ENCODE data around the gene TNS1.

TNS1 gene

DNA sequence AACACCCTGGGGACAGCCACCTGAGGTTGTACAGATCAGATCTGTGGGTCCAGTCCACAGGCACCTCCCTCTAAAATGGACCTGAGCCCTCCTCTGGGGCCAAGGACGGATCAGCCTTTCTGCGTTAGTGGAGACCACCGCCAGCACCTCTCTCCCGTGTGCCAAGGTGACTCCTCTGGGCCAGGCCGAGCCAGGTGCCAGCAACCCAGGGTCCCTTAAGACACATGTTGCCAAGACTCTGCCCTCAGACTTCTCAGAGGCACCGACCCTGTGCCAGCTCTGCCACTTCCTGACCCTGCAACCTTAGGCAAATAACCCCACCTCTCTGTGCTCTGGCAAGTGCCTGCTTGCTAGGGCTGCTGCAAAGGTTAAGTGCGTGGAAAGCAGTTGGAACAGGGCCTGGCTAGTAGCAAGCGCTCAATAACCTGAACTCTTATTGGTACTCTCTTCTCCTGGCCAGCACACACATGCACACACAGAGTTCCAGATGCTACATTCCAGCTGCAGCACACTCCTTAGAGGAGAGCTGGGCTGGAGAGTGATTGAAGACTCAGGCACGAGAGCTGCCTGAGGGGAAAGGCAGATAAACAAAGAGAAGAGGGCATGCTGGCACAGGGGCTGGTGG is 105.6 kb downstream of the TNS1 start:
- TF ChIP-seq, protein P1, sequence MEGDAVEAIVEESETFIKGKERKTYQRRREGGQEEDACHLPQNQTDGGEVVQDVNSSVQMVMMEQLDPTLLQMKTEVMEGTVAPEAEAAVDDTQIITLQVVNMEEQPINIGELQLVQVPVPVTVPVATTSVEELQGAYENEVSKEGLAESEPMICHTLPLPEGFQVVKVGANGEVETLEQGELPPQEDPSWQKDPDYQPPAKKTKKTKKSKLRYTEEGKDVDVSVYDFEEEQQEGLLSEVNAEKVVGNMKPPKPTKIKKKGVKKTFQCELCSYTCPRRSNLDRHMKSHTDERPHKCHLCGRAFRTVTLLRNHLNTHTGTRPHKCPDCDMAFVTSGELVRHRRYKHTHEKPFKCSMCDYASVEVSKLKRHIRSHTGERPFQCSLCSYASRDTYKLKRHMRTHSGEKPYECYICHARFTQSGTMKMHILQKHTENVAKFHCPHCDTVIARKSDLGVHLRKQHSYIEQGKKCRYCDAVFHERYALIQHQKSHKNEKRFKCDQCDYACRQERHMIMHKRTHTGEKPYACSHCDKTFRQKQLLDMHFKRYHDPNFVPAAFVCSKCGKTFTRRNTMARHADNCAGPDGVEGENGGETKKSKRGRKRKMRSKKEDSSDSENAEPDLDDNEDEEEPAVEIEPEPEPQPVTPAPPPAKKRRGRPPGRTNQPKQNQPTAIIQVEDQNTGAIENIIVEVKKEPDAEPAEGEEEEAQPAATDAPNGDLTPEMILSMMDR (IDR thresholded peaks at IDR 0.05; ENCODE audit: extremely low read depth, missing control alignments): no peak
- DNase-seq (ENCODE audit: low spot score): no peak

DNA sequence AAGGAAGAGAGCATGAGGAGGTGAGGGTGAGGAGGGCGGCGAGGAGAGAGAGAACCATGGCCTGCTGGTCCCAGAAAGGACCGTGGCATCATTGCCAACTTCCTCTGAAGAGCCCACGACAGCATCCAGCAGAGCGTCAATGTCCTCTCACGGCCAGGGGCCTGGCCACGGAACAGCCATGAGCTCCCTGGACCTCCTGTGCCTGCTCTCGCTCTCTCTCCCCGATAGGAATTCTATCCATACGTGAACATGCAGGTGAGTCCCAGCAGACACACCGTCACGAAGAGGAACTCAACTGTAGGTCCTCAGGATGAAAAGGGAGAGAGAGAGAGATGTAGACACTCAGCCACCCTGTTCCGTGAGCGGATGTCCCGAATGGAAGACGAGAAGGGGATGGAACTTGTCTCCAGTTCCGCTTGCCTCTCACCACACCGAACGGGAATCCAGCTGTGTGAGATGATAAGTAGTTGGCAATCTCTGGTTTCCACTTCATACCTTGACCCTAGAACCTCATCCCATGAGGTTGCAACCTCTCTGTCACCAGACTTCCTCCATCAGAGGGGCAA is 107.6 kb downstream of the TNS1 start:
- TF ChIP-seq, protein P1 (IDR thresholded peaks at IDR 0.05; ENCODE audit: extremely low read depth, missing control alignments): no peak
- no peak for DNase-seq (ENCODE audit: low spot score)

DNA sequence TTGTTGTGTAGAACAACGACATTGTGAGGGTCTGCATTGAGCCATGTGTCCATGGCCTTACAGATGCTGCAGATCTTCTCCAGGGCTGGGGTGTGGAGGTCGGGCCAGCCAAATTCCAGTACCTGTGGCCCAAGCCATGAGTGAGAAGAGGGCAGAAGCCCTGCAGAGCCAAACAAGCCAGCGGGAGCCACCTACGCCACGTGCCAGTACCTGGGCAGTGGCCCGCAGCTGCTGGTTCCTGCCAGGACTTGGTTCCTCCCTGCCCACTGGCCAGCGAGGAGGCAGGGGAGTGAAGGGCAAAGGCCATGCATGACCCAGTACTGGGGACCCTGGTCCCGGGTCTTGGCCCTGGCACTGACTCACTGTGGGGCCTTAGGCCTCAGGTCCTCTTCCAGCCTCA is 109.4 kb downstream of the TNS1 start:
- DNase-seq (ENCODE audit: low spot score): no peak
- TF ChIP-seq, protein P1 (IDR thresholded peaks at IDR 0.05; ENCODE audit: extremely low read depth, missing control alignments): no peak

DNA sequence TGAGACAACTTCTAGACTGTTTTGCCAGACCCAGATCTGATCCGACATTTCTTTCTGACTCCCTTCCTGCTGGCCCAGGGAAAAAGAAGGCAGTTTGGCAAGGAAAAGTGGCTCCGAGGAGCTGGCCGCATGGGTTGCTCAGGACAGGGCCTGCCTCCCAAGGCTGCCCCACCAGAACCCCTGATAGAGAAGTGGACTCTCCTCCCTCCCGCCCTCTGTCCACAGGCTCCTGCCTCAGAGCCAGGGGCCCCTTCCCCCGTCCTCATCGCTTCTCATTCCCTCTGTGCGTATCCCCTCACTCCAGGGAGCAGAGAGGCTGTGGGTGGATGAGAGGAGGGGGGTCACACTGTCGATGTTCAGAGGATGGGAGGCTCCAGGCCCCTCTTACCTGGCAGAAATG is 110.2 kb downstream of the TNS1 start:
- TF ChIP-seq, protein P1 (IDR thresholded peaks at IDR 0.05; ENCODE audit: extremely low read depth, missing control alignments): no peak
- DNase-seq (ENCODE audit: low spot score): no peak

GRCh38 chr2:217890445-217890844 is 112.3 kb downstream of the TNS1 start:
- TF ChIP-seq, protein P1 (IDR thresholded peaks at IDR 0.05; ENCODE audit: extremely low read depth, missing control alignments): no peak

GRCh38 chr2:217889656-217890055 is 113.1 kb downstream of the TNS1 start:
- no peak for DNase-seq (ENCODE audit: low spot score)
- TF ChIP-seq, protein P1 (IDR thresholded peaks at IDR 0.05; ENCODE audit: extremely low read depth, missing control alignments): no peak

More at GRCh38 chr2:217890445-217890844, 112.3 kb downstream of the TNS1 start:
- DNase-seq (ENCODE audit: low spot score): no peak

DNA sequence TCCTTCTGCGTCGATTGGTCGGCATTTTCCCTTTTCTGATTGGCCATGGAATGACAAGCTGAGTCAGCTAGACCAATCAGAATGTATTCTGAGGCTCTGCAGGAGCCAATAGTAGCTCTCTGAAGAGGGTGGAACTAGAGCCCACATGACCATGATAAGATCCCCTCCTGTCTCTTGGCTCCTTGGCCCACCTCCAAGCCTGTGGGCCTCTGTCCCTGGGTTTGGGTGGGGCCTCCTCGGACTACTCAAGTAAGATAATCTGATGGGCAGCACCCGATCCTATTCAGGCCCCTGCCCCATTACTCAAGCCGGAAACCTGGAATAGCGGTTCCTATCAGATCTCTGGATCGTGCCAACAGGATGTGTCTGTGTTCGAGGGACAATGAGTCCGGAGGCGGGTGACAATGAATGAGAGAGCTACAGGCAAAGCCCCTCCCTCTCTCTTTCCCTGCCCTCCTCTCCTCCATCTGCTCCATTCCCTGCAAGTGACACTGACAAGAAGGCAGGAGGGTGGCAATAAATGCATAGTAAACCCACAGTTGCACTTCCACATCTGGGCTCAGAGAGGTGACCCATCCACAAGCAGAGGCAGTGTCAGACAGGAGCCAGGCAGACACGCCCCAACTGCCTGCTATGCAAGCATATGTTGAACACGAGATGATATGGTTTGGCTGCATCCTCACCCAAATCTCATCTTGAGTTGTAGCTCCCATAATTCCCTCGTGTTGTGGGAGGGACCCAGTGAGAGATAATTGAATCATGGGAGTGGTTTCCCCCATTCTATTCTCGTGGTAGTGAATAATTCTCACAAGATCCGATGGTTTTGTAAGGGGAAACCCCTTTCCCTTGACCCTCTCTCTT is 114.7 kb downstream of the TNS1 start:
- TF ChIP-seq, protein P1 (IDR thresholded peaks at IDR 0.05; ENCODE audit: extremely low read depth, missing control alignments): no peak
- DNase-seq (ENCODE audit: low spot score): no peak
